NCI-H1105 (cell line): Measurements from ENCODE around the gene GOLGA6L25.
"Not testable (repeated sequence)": the region's sequence is repeated elsewhere in the genome, so short reads cannot be mapped to it uniquely, and the experiment has no call there.

Source experiments
- DNase-seq: peaks from one replicate; lab custom pipeline; 2025; lab: John Stamatoyannopoulos, UW

The GOLGA6L25 gene

GRCh38 chr15:28553268-28553667, at the start of gene GOLGA6L25:
GOLGA6L25 (plus strand) TSS chr15:28553568; CDS start chr15:28553629, 61 bp downstream.
- DNase-seq: not testable (repeated sequence)

- DNase-seq: not testable (repeated sequence)
Measured at GRCh38 chr15:28508217-28508889, 45.0 kb upstream of the GOLGA6L25 start.

GRCh38 chr15:28514128-28514527, 39.2 kb upstream of the GOLGA6L25 start:
- DNase-seq: not testable (repeated sequence)

GRCh38 chr15:28515208-28515607, 38.2 kb upstream of the GOLGA6L25 start:
- DNase-seq: not testable (repeated sequence)

GRCh38 chr15:28532954-28533353, 20.4 kb upstream of the GOLGA6L25 start, which contains the start of gene GOLGA8G:
GOLGA8G (minus strand) TSS chr15:28532971; CDS start chr15:28532909, 62 bp downstream.
- not testable (repeated sequence) for DNase-seq

GRCh38 chr15:28573351-28573750, 20.0 kb downstream of the GOLGA6L25 start:
- not testable (repeated sequence) for DNase-seq

GRCh38 chr15:28588977-28589606, 35.7 kb downstream of the GOLGA6L25 start:
- not testable (repeated sequence) for DNase-seq

- not testable (repeated sequence) for DNase-seq
Measured at GRCh38 chr15:28589769-28590168, 36.4 kb downstream of the GOLGA6L25 start.

GRCh38 chr15:28592395-28592794, 39.0 kb downstream of the GOLGA6L25 start:
- not testable (repeated sequence) for DNase-seq

GRCh38 chr15:28593424-28594129, 40.2 kb downstream of the GOLGA6L25 start:
- not testable (repeated sequence) for DNase-seq

- not testable (repeated sequence) for DNase-seq
Measured at GRCh38 chr15:28597471-28597870, 44.1 kb downstream of the GOLGA6L25 start.

- DNase-seq: not testable (repeated sequence)
Measured at GRCh38 chr15:28598209-28598608, 44.8 kb downstream of the GOLGA6L25 start.

- DNase-seq: not testable (repeated sequence)
Measured at GRCh38 chr15:28602152-28602551, 48.8 kb downstream of the GOLGA6L25 start.
